ENCODE data around the gene FSIP2.

Gene FSIP2

DNA sequence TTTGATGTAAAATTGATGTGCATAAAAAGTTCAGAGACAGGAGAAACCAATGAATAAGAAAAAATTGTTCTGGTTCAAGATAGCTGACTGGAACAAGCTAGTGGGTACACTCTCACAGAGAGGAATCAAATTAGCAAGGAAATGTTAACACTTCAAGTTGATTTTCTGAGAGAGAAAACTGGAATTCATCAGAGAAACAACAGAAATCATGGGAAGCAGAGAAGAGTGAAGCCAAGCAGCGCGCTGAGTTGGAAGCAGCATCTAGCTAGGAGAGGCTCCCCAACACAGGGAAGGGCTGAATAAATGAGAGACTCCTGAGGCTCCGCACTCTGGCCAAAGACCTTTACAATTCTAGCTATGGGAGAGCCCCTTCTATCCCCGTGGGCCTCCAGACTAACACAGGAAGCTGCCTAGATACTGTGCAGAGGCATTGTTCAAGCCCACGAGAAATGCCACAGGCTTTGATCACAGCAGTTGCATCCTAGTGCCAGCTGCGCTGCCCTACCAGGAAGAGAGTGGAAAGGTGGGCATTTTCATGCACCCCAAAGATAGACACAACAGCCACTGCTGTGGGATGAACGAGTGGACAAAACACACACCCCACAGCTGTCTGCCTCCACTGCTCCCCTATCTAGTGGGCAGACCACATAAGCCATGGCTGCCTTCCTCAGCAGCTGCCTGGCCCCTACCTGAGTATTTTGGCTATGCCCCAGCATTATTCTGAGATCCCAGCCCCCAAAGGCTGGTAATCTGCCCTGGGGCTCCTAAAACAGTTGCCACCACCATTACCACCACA lies 136.7 kb downstream of the FSIP2 start:
- no peak overlapping the region for H3K9ac ChIP-seq (ENCODE audit: low read depth, low read length, poor library complexity)
- H2AK5ac ChIP-seq (ENCODE audit: low read depth, low read length): no peak overlapping the region
- DNase-seq (ENCODE audit: low spot score): no peak
- no peak overlapping the region for H2BK120ac ChIP-seq (ENCODE audit: low read depth, low read length)
- peak overlapping the region; percentile 48 for H3K18ac ChIP-seq (ENCODE audit: low read length)
- no peak overlapping the region for H3K14ac ChIP-seq (ENCODE audit: low read length)
- no peaks in the 10 kb centered on the region for H3K9me3 ChIP-seq (replicated peaks in 1 of 2; ENCODE audit: control insufficient read depth in 2 of 2, insufficient read depth in 1 of 2, low read depth in 1 of 2, low read length in 2 of 2)
- H3K4me2 ChIP-seq (ENCODE audit: insufficient read depth, low read length, poor library complexity, severe bottlenecking): no peak overlapping the region
- no peak overlapping the region for H3K4ac ChIP-seq (ENCODE audit: low read length)
- H3K4me3 ChIP-seq (ENCODE audit: low read length in 2 of 2): no peak overlapping the region
- no peak overlapping the region for H3K23ac ChIP-seq (ENCODE audit: low read depth, low read length, poor library complexity)
- H4K8ac ChIP-seq (ENCODE audit: low read depth, low read length): no peak overlapping the region
- peak overlapping the region; percentile 8 for H2AFZ ChIP-seq (ENCODE audit: low read length)
- H3K27ac ChIP-seq (replicated peaks; ENCODE audit: low read length): no peak overlapping the region
- H3K27me3 ChIP-seq (ENCODE audit: control insufficient read depth in 3 of 3, insufficient read depth in 3 of 3, low read depth in 1 of 3, low read length in 3 of 3): no peaks in the 10 kb centered on the region
- H2BK15ac ChIP-seq (ENCODE audit: low read length): peak overlapping the region; percentile 21
- no peaks in the 10 kb centered on the region for H3K36me3 ChIP-seq (replicated peaks in 1 of 2; ENCODE audit: control insufficient read depth in 2 of 2, insufficient read depth in 2 of 2, low read length in 2 of 2)
- H2BK12ac ChIP-seq (ENCODE audit: low read length): peak overlapping the region; percentile 11
- no peak overlapping the region for H2BK5ac ChIP-seq (ENCODE audit: low read length)
- WGBS, 2 donors (ENCODE audit: extremely low coverage in 2 of 2, insufficient read length in 2 of 2, insufficient replicate concordance in 1 of 2): no CpG with 5 or more reads among the region's 7 CpGs
- H3K4me1 ChIP-seq (ENCODE audit: control insufficient read depth in 2 of 2, insufficient read depth in 1 of 2, low read depth in 1 of 2, low read length in 2 of 2): peaks cover 0 to 2% of the 10 kb centered on the region in 2 donors
- H4K91ac ChIP-seq (ENCODE audit: low read depth, low read length, poor library complexity): no peak overlapping the region
- H3K79me1 ChIP-seq (ENCODE audit: low read depth, low read length): no peaks in the 10 kb centered on the region

DNA sequence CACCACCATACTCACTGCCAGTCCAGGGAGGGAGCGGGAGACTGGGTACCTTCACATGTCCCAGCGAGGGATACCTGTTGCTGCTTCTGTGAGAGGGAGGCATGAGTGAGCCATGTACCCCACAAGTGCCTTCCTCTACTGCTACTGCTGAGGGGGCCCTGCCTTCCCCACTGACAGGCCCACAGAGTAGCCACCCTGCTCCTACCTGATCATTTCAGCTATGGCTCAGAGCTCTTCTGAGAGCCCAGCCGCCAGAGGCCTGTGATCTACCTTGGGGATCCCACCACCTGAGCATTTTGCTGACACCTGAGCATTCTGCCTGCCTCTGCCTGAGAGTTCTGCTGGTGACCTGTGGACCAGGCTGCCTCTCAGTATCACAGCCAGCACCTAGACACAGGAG lies 137.6 kb downstream of the FSIP2 start:
- Histone ChIP-seq H2BK15ac (ENCODE audit: low read length) (peak overlapping the region; percentile 21), H3K79me1 (ENCODE audit: low read depth, low read length) (no peaks in the 10 kb centered on the region), H3K9ac (ENCODE audit: low read depth, low read length, poor library complexity) (no peak overlapping the region), H2BK12ac (ENCODE audit: low read length) (no peak overlapping the region), H3K23ac (ENCODE audit: low read depth, low read length, poor library complexity) (peak overlapping the region; percentile 34), H3K9me3 (replicated peaks in 1 of 2; ENCODE audit: control insufficient read depth in 2 of 2, insufficient read depth in 1 of 2, low read depth in 1 of 2, low read length in 2 of 2) (no peaks in the 10 kb centered on the region), H3K36me3 (replicated peaks in 1 of 2; ENCODE audit: control insufficient read depth in 2 of 2, insufficient read depth in 2 of 2, low read length in 2 of 2) (no peaks in the 10 kb centered on the region), H3K27me3 (ENCODE audit: control insufficient read depth in 3 of 3, insufficient read depth in 3 of 3, low read depth in 1 of 3, low read length in 3 of 3) (no peaks in the 10 kb centered on the region), H3K18ac (ENCODE audit: low read length) (peak overlapping the region; percentile 72), H3K4me3 (ENCODE audit: low read length in 2 of 2) (no peak overlapping the region), H3K4ac (ENCODE audit: low read length) (no peak overlapping the region), H2BK120ac (ENCODE audit: low read depth, low read length) (peak overlapping the region; percentile 3), H3K4me2 (ENCODE audit: insufficient read depth, low read length, poor library complexity, severe bottlenecking) (no peak overlapping the region), H2BK5ac (ENCODE audit: low read length) (no peak overlapping the region), H3K14ac (ENCODE audit: low read length) (no peak overlapping the region), H4K91ac (ENCODE audit: low read depth, low read length, poor library complexity) (no peak overlapping the region), H3K27ac (replicated peaks; ENCODE audit: low read length) (no peak overlapping the region), H2AK5ac (ENCODE audit: low read depth, low read length) (peak overlapping the region; percentile 85), H3K4me1 (ENCODE audit: control insufficient read depth in 2 of 2, insufficient read depth in 1 of 2, low read depth in 1 of 2, low read length in 2 of 2) (peaks cover 0 to 2% of the 10 kb centered on the region in 2 donors), H4K8ac (ENCODE audit: low read depth, low read length) (peak overlapping the region; percentile 84), H2AFZ (ENCODE audit: low read length) (no peak overlapping the region)
- no peak for DNase-seq (ENCODE audit: low spot score)
- no CpG with 5 or more reads among the region's 3 CpGs for WGBS, 2 donors (ENCODE audit: extremely low coverage in 2 of 2, insufficient read length in 2 of 2, insufficient replicate concordance in 1 of 2)

DNA sequence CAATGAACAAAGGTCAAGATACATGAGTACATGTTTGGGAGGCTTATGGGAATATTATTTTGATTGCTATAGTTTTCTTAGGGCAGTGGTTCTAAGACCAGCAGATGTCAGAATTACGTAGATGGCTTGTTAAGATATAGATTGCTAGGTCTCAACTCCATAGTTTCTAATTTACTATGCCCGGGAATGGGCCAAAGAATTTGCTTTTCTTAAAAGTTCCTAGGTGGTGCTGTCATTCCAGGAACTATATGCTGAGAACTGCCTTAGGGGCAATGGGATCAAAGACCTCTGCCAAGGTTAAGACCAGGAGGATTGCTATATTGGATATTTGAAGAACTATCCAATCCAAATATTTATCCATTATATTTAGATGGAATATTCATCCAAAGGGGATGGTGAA lies 141.8 kb downstream of the FSIP2 start:
- Histone ChIP-seq H3K4me2 (ENCODE audit: insufficient read depth, low read length, poor library complexity, severe bottlenecking) (no peak overlapping the region), H3K27ac (replicated peaks; ENCODE audit: low read length) (no peak overlapping the region), H3K18ac (ENCODE audit: low read length) (no peak overlapping the region), H4K8ac (ENCODE audit: low read depth, low read length) (no peak overlapping the region), H3K23ac (ENCODE audit: low read depth, low read length, poor library complexity) (no peak overlapping the region), H2BK5ac (ENCODE audit: low read length) (no peak overlapping the region), H3K79me1 (ENCODE audit: low read depth, low read length) (no peaks in the 10 kb centered on the region), H3K4ac (ENCODE audit: low read length) (no peak overlapping the region), H3K4me3 (ENCODE audit: low read length in 2 of 2) (no peak overlapping the region), H3K36me3 (replicated peaks in 1 of 2; ENCODE audit: control insufficient read depth in 2 of 2, insufficient read depth in 2 of 2, low read length in 2 of 2) (no peaks in the 10 kb centered on the region), H3K4me1 (ENCODE audit: control insufficient read depth in 2 of 2, insufficient read depth in 1 of 2, low read depth in 1 of 2, low read length in 2 of 2) (peaks cover 0 to 2% of the 10 kb centered on the region in 2 donors), H3K9me3 (replicated peaks in 1 of 2; ENCODE audit: control insufficient read depth in 2 of 2, insufficient read depth in 1 of 2, low read depth in 1 of 2, low read length in 2 of 2) (no peaks in the 10 kb centered on the region), H3K14ac (ENCODE audit: low read length) (no peak overlapping the region), H4K91ac (ENCODE audit: low read depth, low read length, poor library complexity) (no peak overlapping the region), H2AK5ac (ENCODE audit: low read depth, low read length) (no peak overlapping the region), H2BK12ac (ENCODE audit: low read length) (no peak overlapping the region), H3K9ac (ENCODE audit: low read depth, low read length, poor library complexity) (no peak overlapping the region), H2AFZ (ENCODE audit: low read length) (no peak overlapping the region), H3K27me3 (ENCODE audit: control insufficient read depth in 3 of 3, insufficient read depth in 3 of 3, low read depth in 1 of 3, low read length in 3 of 3) (no peaks in the 10 kb centered on the region), H2BK120ac (ENCODE audit: low read depth, low read length) (no peak overlapping the region), H2BK15ac (ENCODE audit: low read length) (no peak overlapping the region)
- no peak for DNase-seq (ENCODE audit: low spot score)
- WGBS, 2 donors (ENCODE audit: extremely low coverage in 2 of 2, insufficient read length in 2 of 2, insufficient replicate concordance in 1 of 2): no CpG with 5 or more reads among the region's 2 CpGs
